ENCODE measurements around the gene TCOF1.
A peak's percentile ranks its signal among the peaks of the same experiment; 100 is the strongest.

Gene TCOF1, protein sequence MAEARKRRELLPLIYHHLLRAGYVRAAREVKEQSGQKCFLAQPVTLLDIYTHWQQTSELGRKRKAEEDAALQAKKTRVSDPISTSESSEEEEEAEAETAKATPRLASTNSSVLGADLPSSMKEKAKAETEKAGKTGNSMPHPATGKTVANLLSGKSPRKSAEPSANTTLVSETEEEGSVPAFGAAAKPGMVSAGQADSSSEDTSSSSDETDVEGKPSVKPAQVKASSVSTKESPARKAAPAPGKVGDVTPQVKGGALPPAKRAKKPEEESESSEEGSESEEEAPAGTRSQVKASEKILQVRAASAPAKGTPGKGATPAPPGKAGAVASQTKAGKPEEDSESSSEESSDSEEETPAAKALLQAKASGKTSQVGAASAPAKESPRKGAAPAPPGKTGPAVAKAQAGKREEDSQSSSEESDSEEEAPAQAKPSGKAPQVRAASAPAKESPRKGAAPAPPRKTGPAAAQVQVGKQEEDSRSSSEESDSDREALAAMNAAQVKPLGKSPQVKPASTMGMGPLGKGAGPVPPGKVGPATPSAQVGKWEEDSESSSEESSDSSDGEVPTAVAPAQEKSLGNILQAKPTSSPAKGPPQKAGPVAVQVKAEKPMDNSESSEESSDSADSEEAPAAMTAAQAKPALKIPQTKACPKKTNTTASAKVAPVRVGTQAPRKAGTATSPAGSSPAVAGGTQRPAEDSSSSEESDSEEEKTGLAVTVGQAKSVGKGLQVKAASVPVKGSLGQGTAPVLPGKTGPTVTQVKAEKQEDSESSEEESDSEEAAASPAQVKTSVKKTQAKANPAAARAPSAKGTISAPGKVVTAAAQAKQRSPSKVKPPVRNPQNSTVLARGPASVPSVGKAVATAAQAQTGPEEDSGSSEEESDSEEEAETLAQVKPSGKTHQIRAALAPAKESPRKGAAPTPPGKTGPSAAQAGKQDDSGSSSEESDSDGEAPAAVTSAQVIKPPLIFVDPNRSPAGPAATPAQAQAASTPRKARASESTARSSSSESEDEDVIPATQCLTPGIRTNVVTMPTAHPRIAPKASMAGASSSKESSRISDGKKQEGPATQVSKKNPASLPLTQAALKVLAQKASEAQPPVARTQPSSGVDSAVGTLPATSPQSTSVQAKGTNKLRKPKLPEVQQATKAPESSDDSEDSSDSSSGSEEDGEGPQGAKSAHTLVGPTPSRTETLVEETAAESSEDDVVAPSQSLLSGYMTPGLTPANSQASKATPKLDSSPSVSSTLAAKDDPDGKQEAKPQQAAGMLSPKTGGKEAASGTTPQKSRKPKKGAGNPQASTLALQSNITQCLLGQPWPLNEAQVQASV (N-terminal part only)

DNA sequence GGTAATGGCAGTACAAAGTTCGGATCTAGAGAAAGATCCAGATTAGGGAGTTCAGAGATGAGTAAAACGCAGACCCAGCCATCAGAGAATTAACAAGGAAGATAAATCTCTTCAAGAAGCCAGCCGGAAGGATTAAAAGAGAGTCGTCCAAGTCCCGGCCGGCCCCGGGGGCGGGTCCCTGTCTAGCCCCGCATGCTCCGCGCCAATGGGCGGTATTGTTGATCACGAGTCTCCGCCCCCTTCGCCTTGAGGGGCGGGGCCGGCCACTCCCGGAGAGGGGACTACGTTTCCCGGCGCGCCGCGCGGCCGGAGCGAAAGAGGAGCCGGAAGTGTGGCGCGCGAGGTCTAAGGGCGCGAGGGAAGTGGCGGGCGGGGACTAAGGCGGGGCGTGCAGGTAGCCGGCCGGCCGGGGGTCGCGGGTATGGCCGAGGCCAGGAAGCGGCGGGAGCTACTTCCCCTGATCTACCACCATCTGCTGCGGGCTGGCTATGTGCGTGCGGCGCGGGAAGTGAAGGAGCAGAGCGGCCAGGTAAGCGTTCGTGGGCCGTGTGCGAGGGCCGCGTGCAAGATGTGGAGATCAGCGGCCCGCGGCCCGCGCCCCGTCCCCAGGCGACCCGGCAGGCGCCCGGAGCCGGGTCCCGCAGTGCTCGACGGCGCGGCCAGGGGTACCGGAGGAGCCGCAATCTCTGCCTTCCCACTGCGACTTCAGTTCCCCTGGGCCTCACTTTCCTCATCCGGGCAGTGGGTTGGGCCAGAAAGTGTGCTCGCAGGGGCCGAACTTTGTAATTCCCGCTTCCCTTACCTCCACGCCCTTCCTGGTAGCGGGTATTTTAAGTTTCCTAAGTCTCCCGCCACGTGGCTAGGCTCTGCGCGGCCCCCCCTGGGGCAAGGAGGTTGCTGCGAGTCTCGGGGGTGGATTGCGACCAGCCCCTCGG is at the start of gene TCOF1:
Gene TCOF1, plus strand, starts transcription at position 372 of the 935 bp plus-strand sequence. Its CDS starts 50 bp downstream, at position 422.
- peaks cover 3% of the 10 kb centered on the region for H3K4me1 ChIP-seq (ENCODE audit: control insufficient read depth, insufficient read depth, low read length)
- peak within 1 kb of the TSS; percentile 97 for H3K9ac ChIP-seq (ENCODE audit: low read depth, low read length)
- H3K27me3 ChIP-seq (ENCODE audit: control insufficient read depth, insufficient read depth, low read length) = peaks cover 4% of the 10 kb centered on the region
- peaks cover 31% of the 10 kb centered on the region for H3K36me3 ChIP-seq (ENCODE audit: control insufficient read depth, insufficient read depth, low read length)
- H3K4me3 ChIP-seq (ENCODE audit: low read depth, low read length) = peak within 1 kb of the TSS; percentile 90
- H3K9me3 ChIP-seq (ENCODE audit: control insufficient read depth, insufficient read depth, low read length) = no peaks in the 10 kb centered on the region

GRCh38 chr5:150309101-150309885 is 48.2 kb upstream of the TCOF1 start:
- Histone ChIP-seq H3K27me3 (ENCODE audit: control insufficient read depth, insufficient read depth, low read length) (no peaks in the 10 kb centered on the region), H3K36me3 (ENCODE audit: control insufficient read depth, insufficient read depth, low read length) (no peaks in the 10 kb centered on the region), H3K4me1 (ENCODE audit: control insufficient read depth, insufficient read depth, low read length) (peaks cover 7% of the 10 kb centered on the region), H3K9ac (ENCODE audit: low read depth, low read length) (no peak overlapping the region), H3K9me3 (ENCODE audit: control insufficient read depth, insufficient read depth, low read length) (no peaks in the 10 kb centered on the region), H3K4me3 (ENCODE audit: low read depth, low read length) (no peak overlapping the region)

DNA sequence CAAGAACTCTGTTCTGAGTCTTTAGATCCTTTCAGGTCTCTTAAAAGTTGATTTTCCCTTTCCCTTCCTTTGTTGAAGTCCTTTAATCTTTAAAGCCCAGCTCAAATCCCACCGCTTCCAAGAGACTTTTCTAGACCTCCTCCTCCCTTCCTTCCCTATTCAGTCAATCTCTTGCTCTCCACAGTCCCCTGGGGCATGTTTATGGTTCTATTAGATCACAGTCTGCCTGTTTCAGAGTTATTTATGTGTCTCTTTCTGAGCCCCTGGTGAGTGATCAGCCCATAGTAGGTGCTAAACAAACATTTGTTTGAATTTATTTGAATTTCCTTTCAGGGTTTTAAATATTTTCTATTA is 47.6 kb upstream of the TCOF1 start:
- H3K9ac ChIP-seq (ENCODE audit: low read depth, low read length) = no peak overlapping the region
- H3K9me3 ChIP-seq (ENCODE audit: control insufficient read depth, insufficient read depth, low read length) = no peaks in the 10 kb centered on the region
- peaks cover 5% of the 10 kb centered on the region for H3K4me1 ChIP-seq (ENCODE audit: control insufficient read depth, insufficient read depth, low read length)
- H3K36me3 ChIP-seq (ENCODE audit: control insufficient read depth, insufficient read depth, low read length) = no peaks in the 10 kb centered on the region
- H3K27me3 ChIP-seq (ENCODE audit: control insufficient read depth, insufficient read depth, low read length) = no peaks in the 10 kb centered on the region
- no peak overlapping the region for H3K4me3 ChIP-seq (ENCODE audit: low read depth, low read length)

DNA sequence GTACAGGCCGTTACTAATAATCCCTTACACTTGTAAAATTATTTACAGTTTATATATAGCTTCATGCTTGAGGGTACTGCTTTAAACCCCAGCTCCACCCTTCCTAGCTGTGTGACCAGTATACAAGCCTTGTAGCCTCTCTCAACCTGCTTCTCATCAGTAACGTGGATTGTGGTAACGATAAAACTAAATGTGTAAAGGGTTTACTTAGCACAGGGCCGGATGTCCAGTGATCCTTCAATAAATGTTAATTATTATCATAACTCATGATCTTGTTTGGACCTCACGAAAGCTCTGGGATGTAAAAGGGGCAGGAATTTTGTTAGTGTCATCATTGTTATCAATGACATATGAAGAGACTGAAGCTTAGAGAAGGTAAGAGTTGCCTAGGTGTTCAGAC is 47.3 kb upstream of the TCOF1 start:
- no peaks in the 10 kb centered on the region for H3K9me3 ChIP-seq (ENCODE audit: control insufficient read depth, insufficient read depth, low read length)
- H3K4me1 ChIP-seq (ENCODE audit: control insufficient read depth, insufficient read depth, low read length) = peaks cover 3% of the 10 kb centered on the region
- H3K27me3 ChIP-seq (ENCODE audit: control insufficient read depth, insufficient read depth, low read length) = no peaks in the 10 kb centered on the region
- H3K36me3 ChIP-seq (ENCODE audit: control insufficient read depth, insufficient read depth, low read length) = no peaks in the 10 kb centered on the region
- no peak overlapping the region for H3K4me3 ChIP-seq (ENCODE audit: low read depth, low read length)
- no peak overlapping the region for H3K9ac ChIP-seq (ENCODE audit: low read depth, low read length)

GRCh38 chr5:150311015-150311692 is 46.3 kb upstream of the TCOF1 start:
- Histone ChIP-seq H3K4me1 (ENCODE audit: control insufficient read depth, insufficient read depth, low read length) (no peaks in the 10 kb centered on the region), H3K27me3 (ENCODE audit: control insufficient read depth, insufficient read depth, low read length) (no peaks in the 10 kb centered on the region), H3K9ac (ENCODE audit: low read depth, low read length) (no peak overlapping the region), H3K36me3 (ENCODE audit: control insufficient read depth, insufficient read depth, low read length) (no peaks in the 10 kb centered on the region), H3K9me3 (ENCODE audit: control insufficient read depth, insufficient read depth, low read length) (no peaks in the 10 kb centered on the region), H3K4me3 (ENCODE audit: low read depth, low read length) (no peak overlapping the region)

DNA sequence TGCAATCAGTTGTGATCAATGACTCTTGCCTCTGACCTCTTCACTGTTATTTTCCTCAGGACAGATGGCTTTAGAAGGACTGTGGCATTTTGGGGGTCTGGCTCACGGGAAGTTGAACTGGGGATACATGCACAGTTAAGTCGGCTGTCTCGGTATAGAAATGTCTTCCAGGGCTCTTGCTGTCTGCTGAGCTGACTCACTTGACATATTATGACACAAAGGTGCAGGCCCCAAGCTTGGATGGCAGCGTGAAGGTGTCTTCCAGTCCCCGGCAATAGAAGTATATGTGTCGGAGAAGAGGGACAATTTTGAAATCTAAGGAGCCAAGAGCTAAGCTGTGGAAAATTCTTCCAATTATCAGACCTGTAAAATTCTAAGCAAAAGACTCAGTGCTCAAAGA is 45.0 kb upstream of the TCOF1 start:
- Histone ChIP-seq H3K36me3 (ENCODE audit: control insufficient read depth, insufficient read depth, low read length) (no peaks in the 10 kb centered on the region), H3K4me3 (ENCODE audit: low read depth, low read length) (no peak overlapping the region), H3K27me3 (ENCODE audit: control insufficient read depth, insufficient read depth, low read length) (no peaks in the 10 kb centered on the region), H3K4me1 (ENCODE audit: control insufficient read depth, insufficient read depth, low read length) (no peaks in the 10 kb centered on the region), H3K9me3 (ENCODE audit: control insufficient read depth, insufficient read depth, low read length) (no peaks in the 10 kb centered on the region), H3K9ac (ENCODE audit: low read depth, low read length) (no peak overlapping the region)

DNA sequence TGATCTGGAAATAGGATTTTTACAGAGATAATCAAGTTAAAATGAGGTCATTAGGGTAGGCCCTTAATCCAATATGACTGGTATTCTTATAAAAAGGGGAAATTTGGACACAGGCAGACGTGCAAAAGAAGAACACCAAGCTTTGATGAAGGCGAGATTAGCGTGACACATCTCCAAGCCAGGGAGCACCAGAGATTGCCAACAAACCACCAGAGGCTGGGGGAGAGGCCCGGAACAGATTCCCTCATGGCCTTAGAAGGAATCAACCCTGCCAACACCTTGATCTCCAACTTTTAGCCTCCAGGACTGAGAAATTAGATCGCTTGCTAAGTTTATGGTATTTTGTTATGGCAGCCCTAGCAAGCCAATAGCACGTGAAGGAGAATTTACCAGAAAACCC is 44.0 kb upstream of the TCOF1 start:
- Histone ChIP-seq H3K4me1 (ENCODE audit: control insufficient read depth, insufficient read depth, low read length) (no peaks in the 10 kb centered on the region), H3K9ac (ENCODE audit: low read depth, low read length) (no peak overlapping the region), H3K9me3 (ENCODE audit: control insufficient read depth, insufficient read depth, low read length) (no peaks in the 10 kb centered on the region), H3K27me3 (ENCODE audit: control insufficient read depth, insufficient read depth, low read length) (no peaks in the 10 kb centered on the region), H3K4me3 (ENCODE audit: low read depth, low read length) (no peak overlapping the region), H3K36me3 (ENCODE audit: control insufficient read depth, insufficient read depth, low read length) (no peaks in the 10 kb centered on the region)

GRCh38 chr5:150313921-150314716 is 43.4 kb upstream of the TCOF1 start:
- no peaks in the 10 kb centered on the region for H3K4me1 ChIP-seq (ENCODE audit: control insufficient read depth, insufficient read depth, low read length)
- H3K36me3 ChIP-seq (ENCODE audit: control insufficient read depth, insufficient read depth, low read length) = no peaks in the 10 kb centered on the region
- no peaks in the 10 kb centered on the region for H3K27me3 ChIP-seq (ENCODE audit: control insufficient read depth, insufficient read depth, low read length)
- no peak overlapping the region for H3K9ac ChIP-seq (ENCODE audit: low read depth, low read length)
- H3K9me3 ChIP-seq (ENCODE audit: control insufficient read depth, insufficient read depth, low read length) = no peaks in the 10 kb centered on the region
- H3K4me3 ChIP-seq (ENCODE audit: low read depth, low read length) = no peak overlapping the region

DNA sequence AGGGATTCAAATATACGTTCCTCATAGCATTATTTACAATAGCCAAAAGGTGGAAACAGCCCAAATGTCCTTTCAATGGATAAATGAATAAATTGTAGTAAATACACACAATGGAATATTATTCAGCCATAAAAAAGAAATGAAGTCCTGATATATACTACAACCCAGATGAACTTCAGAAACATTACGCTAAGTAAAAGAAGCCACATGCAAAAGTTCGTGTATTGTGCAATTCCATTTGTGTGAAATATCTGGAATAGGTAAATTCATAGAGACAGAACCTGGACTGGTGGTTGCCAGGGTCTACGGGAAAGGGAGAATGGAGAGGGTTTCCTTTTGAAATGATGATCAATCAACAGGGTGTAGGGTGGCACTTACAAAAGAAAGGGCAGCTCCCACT is 42.3 kb upstream of the TCOF1 start:
- H3K9me3 ChIP-seq (ENCODE audit: control insufficient read depth, insufficient read depth, low read length) = no peaks in the 10 kb centered on the region
- no peaks in the 10 kb centered on the region for H3K36me3 ChIP-seq (ENCODE audit: control insufficient read depth, insufficient read depth, low read length)
- no peak overlapping the region for H3K9ac ChIP-seq (ENCODE audit: low read depth, low read length)
- H3K4me1 ChIP-seq (ENCODE audit: control insufficient read depth, insufficient read depth, low read length) = no peaks in the 10 kb centered on the region
- no peak overlapping the region for H3K4me3 ChIP-seq (ENCODE audit: low read depth, low read length)
- no peaks in the 10 kb centered on the region for H3K27me3 ChIP-seq (ENCODE audit: control insufficient read depth, insufficient read depth, low read length)

All from iPS-15b (cell line).